Progenitor cell of endocrine pancreas (in vitro differentiated cells): ENCODE results near the gene TMEM51. TPM values are rescaled to one million over a fixed set of nuclear protein-coding genes. Genes with fewer than 3 reads are reported as not detected.

Experiments used
- DNase-seq: peaks from one replicate; pipeline ENCODE4 v3.0.0; 2021; ENCODE audit warnings: low spot score; ENCODE audit not compliant: unreplicated experiment
- H3K27ac Mint-ChIP-seq: 2 replicates; pipeline ENCODE4 v1.8.0; 2021; ENCODE audit warnings: mild to moderate bottlenecking, moderate library complexity, mixed read lengths
- H3K27me3 Mint-ChIP-seq: 2 replicates; pipeline ENCODE4 v1.8.0; 2021; ENCODE audit warnings: mixed read lengths
- H3K36me3 Mint-ChIP-seq: 2 replicates; pipeline ENCODE4 v1.8.0; 2022; ENCODE audit warnings: mixed read lengths; ENCODE audit not compliant: insufficient read depth
- H3K4me1 Mint-ChIP-seq: 2 replicates; pipeline ENCODE4 v1.8.0; 2021; ENCODE audit warnings: low read depth, mixed read lengths
- H3K4me3 Mint-ChIP-seq: 2 replicates; pipeline ENCODE4 v1.8.0; 2021; ENCODE audit warnings: low read depth, mild to moderate bottlenecking, moderate library complexity, mixed read lengths
- H3K9me3 Mint-ChIP-seq: 2 replicates; pipeline ENCODE4 v1.8.0; 2021; ENCODE audit warnings: low read depth, mixed read lengths
- total RNA-seq: library from RNA; stranded (reverse); gene quantifications from 2 replicates; pipeline ENCODE4 v1.2.1, GENCODE V29; 2021
- TF ChIP-seq, protein P1 (sequence below): fragments of 200-600 bp; sonication (generic); IDR thresholded peaks from one replicate; pipeline ENCODE4 v1.5.0; 2021; ENCODE audit warnings: antibody characterized with exemption, mild to moderate bottlenecking; ENCODE audit not compliant: unreplicated experiment

TMEM51 gene
- total RNA-seq, 1 donor from 2014 or later: 14.8 TPM

DNA sequence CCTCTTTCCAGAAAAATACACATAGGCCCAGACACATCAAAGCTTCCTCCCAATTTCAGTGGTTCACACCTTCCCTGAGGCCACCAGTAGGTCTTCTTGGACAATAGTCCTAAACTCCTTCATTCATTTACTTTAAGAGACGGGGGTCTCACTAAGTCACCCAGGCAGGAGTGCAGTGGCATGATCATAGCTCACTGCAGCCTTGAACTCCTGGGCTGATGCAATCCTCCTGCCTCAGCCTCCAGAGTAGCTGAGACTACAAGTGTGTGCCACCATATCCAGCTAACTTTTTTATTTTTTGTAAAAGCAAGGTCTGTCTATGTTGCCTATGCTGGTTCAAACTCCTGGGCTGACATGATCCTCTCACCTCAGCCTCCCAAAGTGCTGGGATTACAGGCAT, 85.2 kb downstream of the TMEM51 start:
- Mint-ChIP-seq H3K9me3 (no peaks in the 10 kb centered on the region), H3K27ac (no peak overlapping the region), H3K27me3 (peaks cover 11% of the 10 kb centered on the region), H3K4me1 (peaks cover 3% of the 10 kb centered on the region), H3K36me3 (no peaks in the 10 kb centered on the region), H3K4me3 (no peak overlapping the region)
- TF ChIP-seq, protein P1, sequence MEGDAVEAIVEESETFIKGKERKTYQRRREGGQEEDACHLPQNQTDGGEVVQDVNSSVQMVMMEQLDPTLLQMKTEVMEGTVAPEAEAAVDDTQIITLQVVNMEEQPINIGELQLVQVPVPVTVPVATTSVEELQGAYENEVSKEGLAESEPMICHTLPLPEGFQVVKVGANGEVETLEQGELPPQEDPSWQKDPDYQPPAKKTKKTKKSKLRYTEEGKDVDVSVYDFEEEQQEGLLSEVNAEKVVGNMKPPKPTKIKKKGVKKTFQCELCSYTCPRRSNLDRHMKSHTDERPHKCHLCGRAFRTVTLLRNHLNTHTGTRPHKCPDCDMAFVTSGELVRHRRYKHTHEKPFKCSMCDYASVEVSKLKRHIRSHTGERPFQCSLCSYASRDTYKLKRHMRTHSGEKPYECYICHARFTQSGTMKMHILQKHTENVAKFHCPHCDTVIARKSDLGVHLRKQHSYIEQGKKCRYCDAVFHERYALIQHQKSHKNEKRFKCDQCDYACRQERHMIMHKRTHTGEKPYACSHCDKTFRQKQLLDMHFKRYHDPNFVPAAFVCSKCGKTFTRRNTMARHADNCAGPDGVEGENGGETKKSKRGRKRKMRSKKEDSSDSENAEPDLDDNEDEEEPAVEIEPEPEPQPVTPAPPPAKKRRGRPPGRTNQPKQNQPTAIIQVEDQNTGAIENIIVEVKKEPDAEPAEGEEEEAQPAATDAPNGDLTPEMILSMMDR: no peak
- no peak for DNase-seq

- Mint-ChIP-seq H3K36me3 (no peaks in the 10 kb centered on the region), H3K4me1 (peaks cover 5% of the 10 kb centered on the region), H3K27ac (no peak overlapping the region), H3K27me3 (peaks cover 20% of the 10 kb centered on the region), H3K9me3 (no peaks in the 10 kb centered on the region), H3K4me3 (no peak overlapping the region)
- TF ChIP-seq, protein P1: no peak
- no peak for DNase-seq
These were observed 89.2 kb downstream of the TMEM51 start for GRCh38 chr1:15242766-15243165.

DNA sequence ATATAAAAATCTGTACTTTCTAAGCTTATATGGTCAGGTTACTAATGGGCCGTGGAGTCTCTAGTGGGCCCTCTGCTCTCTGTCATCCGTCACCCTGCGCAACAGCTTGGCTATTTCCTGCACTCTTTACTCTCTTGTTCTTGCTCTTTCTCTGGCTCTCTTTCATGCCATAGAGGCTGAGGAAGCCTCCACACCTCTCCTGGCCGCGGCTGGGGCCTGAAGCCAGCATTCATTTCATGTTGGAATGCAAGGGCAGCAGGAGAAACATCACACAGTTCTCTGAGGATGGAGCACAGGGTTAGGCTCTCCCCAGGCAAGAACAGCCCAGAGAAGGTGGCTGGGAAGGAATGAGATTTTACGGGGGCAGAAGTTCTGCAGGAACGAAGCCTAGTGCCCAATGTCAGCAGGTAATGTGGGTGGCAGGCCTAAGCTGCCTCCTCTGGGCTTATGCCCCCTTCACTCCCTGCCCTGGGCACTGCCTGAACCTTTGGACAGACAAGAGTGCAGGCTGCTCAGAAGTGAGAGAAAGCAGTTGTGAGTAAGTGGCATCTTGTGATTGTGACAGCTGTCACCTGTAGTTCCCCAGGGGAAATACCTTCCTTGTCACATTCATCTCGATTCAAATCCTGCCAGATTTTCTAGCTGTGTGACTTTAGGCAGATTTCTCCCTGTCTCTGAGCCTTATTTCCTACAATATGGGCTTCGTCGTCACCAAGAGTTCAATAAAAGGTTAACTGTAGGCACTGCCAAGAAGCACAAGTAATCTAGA, 89.9 kb downstream of the TMEM51 start:
- H3K27me3 Mint-ChIP-seq: peaks cover 23% of the 10 kb centered on the region
- H3K4me1 Mint-ChIP-seq: peaks cover 7% of the 10 kb centered on the region
- no peak overlapping the region for H3K27ac Mint-ChIP-seq
- H3K9me3 Mint-ChIP-seq: no peaks in the 10 kb centered on the region
- H3K36me3 Mint-ChIP-seq: no peaks in the 10 kb centered on the region
- TF ChIP-seq, protein P1: no peak
- no peak overlapping the region for H3K4me3 Mint-ChIP-seq
- no peak for DNase-seq

DNA sequence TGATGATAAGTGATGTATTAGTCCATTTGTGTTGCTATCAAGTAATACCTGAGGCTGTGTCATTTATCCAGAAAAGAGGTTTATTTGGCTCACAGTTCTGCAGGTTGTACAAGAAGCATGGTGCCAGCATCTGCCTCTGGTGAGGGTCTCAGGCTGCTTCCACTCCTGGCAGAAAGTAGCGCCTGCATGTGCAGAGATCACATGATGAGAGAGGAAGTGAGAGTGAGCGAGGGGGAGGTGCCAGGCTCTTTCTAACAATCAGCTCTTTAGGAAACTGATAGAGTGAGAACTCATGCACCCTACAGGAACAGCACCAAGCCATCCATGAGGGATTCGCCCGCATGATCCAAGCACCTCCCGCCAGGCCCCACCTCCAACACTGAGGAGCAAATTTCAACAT, 91.3 kb downstream of the TMEM51 start:
- no peaks in the 10 kb centered on the region for H3K9me3 Mint-ChIP-seq
- H3K4me1 Mint-ChIP-seq: peaks cover 11% of the 10 kb centered on the region
- no peak for DNase-seq
- peaks cover 30% of the 10 kb centered on the region for H3K27me3 Mint-ChIP-seq
- H3K36me3 Mint-ChIP-seq: no peaks in the 10 kb centered on the region
- no peak overlapping the region for H3K4me3 Mint-ChIP-seq
- TF ChIP-seq, protein P1: no peak
- no peak overlapping the region for H3K27ac Mint-ChIP-seq

DNA sequence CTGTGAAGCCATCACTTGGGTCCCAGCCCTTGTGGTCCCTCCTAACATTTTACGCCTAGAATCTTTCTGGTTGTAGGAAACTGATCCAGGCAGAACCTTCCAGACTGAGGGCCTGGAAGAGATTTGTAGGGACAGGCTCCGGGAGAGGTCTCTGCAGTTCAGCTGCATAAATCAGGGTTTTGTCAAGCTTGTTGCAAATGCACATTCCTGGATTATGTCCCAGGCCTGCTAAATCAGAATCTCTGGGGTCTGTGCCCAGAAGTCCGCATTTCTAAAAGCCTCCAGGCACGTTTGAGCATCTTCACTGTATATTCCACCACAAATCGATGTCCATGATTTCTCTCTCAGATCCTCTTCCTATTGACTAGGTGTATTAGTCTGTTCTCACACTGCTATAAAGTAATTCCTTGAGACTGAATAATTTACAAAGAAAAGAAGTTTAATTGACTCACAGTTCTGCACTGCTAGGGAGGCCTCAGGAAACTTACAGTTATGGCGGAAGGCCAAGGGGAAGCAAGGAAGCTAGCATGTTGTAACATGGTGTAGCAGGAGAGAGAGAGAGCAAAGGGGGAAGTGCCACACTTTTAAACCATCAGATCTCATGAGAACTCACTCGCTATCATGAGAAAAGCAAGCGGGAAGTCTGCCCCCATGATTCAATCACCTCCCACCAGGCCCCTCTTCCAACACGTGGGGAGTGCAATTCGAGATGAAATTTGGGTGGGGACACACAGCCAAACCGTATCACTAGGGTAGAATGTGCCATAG, 92.2 kb downstream of the TMEM51 start:
- Mint-ChIP-seq H3K9me3 (no peaks in the 10 kb centered on the region), H3K4me3 (peak overlapping the region; percentile 69), H3K4me1 (peaks cover 11% of the 10 kb centered on the region), H3K27me3 (peaks cover 34% of the 10 kb centered on the region), H3K36me3 (no peaks in the 10 kb centered on the region), H3K27ac (no peak overlapping the region)
- TF ChIP-seq, protein P1: no peak
- DNase-seq: no peak
